Activated CD8-positive, alpha-beta memory T cell treated with anti-CD3 and anti-CD28 coated beads, Interleukin-2, amount 10 ng/mL, durations not matched to agents 7 days and 5 days (primary cell): ENCODE results near the gene MPDU1. TPM values are rescaled to one million over a fixed set of nuclear protein-coding genes. Genes with fewer than 3 reads are reported as not detected.
"Not testable (repeated sequence)": the region's sequence is repeated elsewhere in the genome, so short reads cannot be mapped to it uniquely, and the experiment has no call there.

Source experiments
- ATAC-seq: fragments of 150-1000 bp; cut with Tn5 transposase; one replicate; pipeline ENCODE4 v1.10.0; 2021; ENCODE audit warnings: moderate library complexity
- CTCF ChIA-PET: fragments of 350-600 bp; sonication (Branson Sonifier 250); formaldehyde crosslinking; loops from one replicate; lab custom pipeline; 2021; ENCODE audit warnings: antibody characterized with exemption; lab: Charles Lee
- DNase-seq: peaks from one replicate; pipeline ENCODE4 v3.0.0-alpha.2; 2020
- H3K27ac Mint-ChIP-seq: one replicate; pipeline ENCODE4 v1.8.0; 2021; ENCODE audit warnings: mild to moderate bottlenecking, mixed read lengths
- H3K27me3 Mint-ChIP-seq: one replicate; pipeline ENCODE4 v1.8.0; 2021; ENCODE audit warnings: mixed read lengths
- H3K36me3 Mint-ChIP-seq: one replicate; pipeline ENCODE4 v1.8.0; 2021; ENCODE audit warnings: mild to moderate bottlenecking, mixed read lengths
- H3K4me1 Mint-ChIP-seq: one replicate; pipeline ENCODE4 v1.8.0; 2021; ENCODE audit warnings: mixed read lengths
- H3K4me3 Mint-ChIP-seq: one replicate; pipeline ENCODE4 v1.8.0; 2021; ENCODE audit warnings: mild to moderate bottlenecking, moderate library complexity, mixed read lengths
- H3K9me3 Mint-ChIP-seq: one replicate; pipeline ENCODE4 v1.8.0; 2022; ENCODE audit warnings: low read depth, mixed read lengths
- total RNA-seq, 2 experiments: library from RNA; stranded (reverse); gene quantifications; one replicate each; pipeline ENCODE4 v1.2.3, GENCODE V29; 2021

Gene MPDU1
- total RNA-seq, 2 experiments from 2014 or later: 57.6 to 76.9 TPM

- Mint-ChIP-seq H3K4me3 (no peak overlapping the region), H3K27ac (peak overlapping the region; percentile 56), H3K27me3 (no peaks in the 10 kb centered on the region), H3K36me3 (peaks cover 41% of the 10 kb centered on the region), H3K4me1 (peaks cover 6% of the 10 kb centered on the region), H3K9me3 (no peaks in the 10 kb centered on the region)
- CTCF ChIA-PET: interaction anchor here (2.0 to 9.7 kb wide), 3 partner anchors 23 to 96 kb away, joined by 14 to 81 read pairs (median 20); partner anchors contain the start of genes FXR2, SENP3, TP53 and WRAP53
- no peak for ATAC-seq
- DNase-seq: no peak
Measured at GRCh38 chr17:7590743-7591142, 7.1 kb downstream of the MPDU1 start.

DNA sequence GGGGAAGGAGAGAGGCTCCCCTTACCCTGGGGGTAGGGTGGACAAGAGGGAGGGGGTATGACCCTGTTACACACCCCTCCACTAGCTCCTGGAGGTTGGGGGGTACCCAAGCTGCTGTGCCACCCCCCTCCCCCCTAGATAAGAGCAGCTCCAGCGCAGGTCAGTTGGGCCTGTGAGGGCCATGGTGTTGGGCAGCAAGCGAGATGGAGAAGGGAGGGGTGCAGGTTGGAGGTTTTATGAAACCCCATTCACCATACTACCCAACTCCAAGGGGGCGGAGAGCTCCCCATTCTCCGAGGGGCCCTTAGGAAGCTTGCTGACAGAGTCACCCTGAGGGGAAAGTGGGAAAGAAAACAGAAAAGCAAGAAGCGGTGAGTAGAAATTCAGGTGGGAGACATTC lies 7.9 kb downstream of the MPDU1 start:
- H3K27ac Mint-ChIP-seq: no peak overlapping the region
- CTCF ChIA-PET: interaction anchor here (1.1 kb wide), 1 partner anchor 31 kb away, joined by 3 read pairs; no protein-coding TSS in a partner anchor
- ATAC-seq (no peak), DNase-seq (no peak)
- peaks cover 45% of the 10 kb centered on the region for H3K36me3 Mint-ChIP-seq
- H3K9me3 Mint-ChIP-seq: no peaks in the 10 kb centered on the region
- no peak overlapping the region for H3K4me3 Mint-ChIP-seq
- H3K4me1 Mint-ChIP-seq: peaks cover under 1% of the 10 kb centered on the region
- no peaks in the 10 kb centered on the region for H3K27me3 Mint-ChIP-seq

GRCh38 chr17:7592422-7593021 lies 8.9 kb downstream of the MPDU1 start:
- H3K4me1 Mint-ChIP-seq: no peaks in the 10 kb centered on the region
- H3K27me3 Mint-ChIP-seq: no peaks in the 10 kb centered on the region
- H3K4me3 Mint-ChIP-seq: no peak overlapping the region
- peaks cover 43% of the 10 kb centered on the region for H3K36me3 Mint-ChIP-seq
- DNase-seq: no peak
- CTCF ChIA-PET: interaction anchor here (0.9 to 1.1 kb wide), 3 partner anchors 14 to 77 kb away, joined by 3 read pairs; no protein-coding TSS in a partner anchor
- ATAC-seq: no peak
- H3K27ac Mint-ChIP-seq: no peak overlapping the region
- H3K9me3 Mint-ChIP-seq: no peaks in the 10 kb centered on the region

GRCh38 chr17:7593296-7593695 lies 9.6 kb downstream of the MPDU1 start:
- Mint-ChIP-seq H3K27me3 (no peaks in the 10 kb centered on the region), H3K27ac (no peak overlapping the region), H3K9me3 (no peaks in the 10 kb centered on the region), H3K4me3 (no peak overlapping the region), H3K36me3 (peaks cover 41% of the 10 kb centered on the region), H3K4me1 (no peaks in the 10 kb centered on the region)
- ATAC-seq: no peak
- DNase-seq: no peak
- CTCF ChIA-PET: interaction anchor here (0.9 to 1.1 kb wide), 2 partner anchors 13 to 77 kb away, joined by 3 read pairs; no protein-coding TSS in a partner anchor

- H3K4me3 Mint-ChIP-seq, H3K4me1 Mint-ChIP-seq, H3K27me3 Mint-ChIP-seq, H3K9me3 Mint-ChIP-seq, DNase-seq, H3K27ac Mint-ChIP-seq, CTCF ChIA-PET, ATAC-seq: not testable (repeated sequence)
- H3K36me3 Mint-ChIP-seq: peaks cover 49% of the 10 kb centered on the region
Measured at GRCh38 chr17:7597561-7597960, 13.9 kb downstream of the MPDU1 start.

DNA sequence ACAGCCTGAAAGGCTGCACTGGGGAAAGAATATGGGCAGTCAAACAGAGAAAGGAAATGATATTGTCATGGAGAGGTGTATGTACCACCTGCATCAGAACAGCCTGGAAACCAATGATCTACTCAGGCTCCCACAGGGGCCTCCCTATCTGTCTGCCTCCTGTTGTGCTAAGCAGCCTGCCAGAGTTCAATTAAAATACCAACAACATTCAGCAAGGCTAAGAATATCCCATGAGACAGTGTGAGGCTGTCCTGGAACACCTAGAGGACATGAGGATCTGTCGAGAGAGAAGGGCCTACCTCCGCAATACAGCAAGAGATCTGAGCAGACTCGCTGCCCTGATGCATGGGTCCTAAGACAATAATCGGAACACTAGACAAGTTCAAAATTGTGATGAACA lies 22.6 kb downstream of the MPDU1 start:
- no peaks in the 10 kb centered on the region for H3K27me3 Mint-ChIP-seq
- CTCF ChIA-PET: interaction anchor here (1.1 kb wide), 1 partner anchor 13 kb away, joined by 3 read pairs; no protein-coding TSS in a partner anchor
- H3K9me3 Mint-ChIP-seq: no peaks in the 10 kb centered on the region
- ATAC-seq (no peak), DNase-seq (no peak)
- H3K36me3 Mint-ChIP-seq: peaks cover 29% of the 10 kb centered on the region
- no peak overlapping the region for H3K27ac Mint-ChIP-seq
- H3K4me1 Mint-ChIP-seq: peaks cover 13% of the 10 kb centered on the region
- H3K4me3 Mint-ChIP-seq: no peak overlapping the region

- CTCF ChIA-PET: interaction anchor here (1.2 to 3.3 kb wide), 2 partner anchors 9 to 21 kb away, joined by 3 to 14 read pairs; partner anchors contain the start of gene SOX15
- H3K9me3 Mint-ChIP-seq: no peaks in the 10 kb centered on the region
- H3K4me3 Mint-ChIP-seq: no peak overlapping the region
- H3K36me3 Mint-ChIP-seq: peaks cover 7% of the 10 kb centered on the region
- H3K4me1 Mint-ChIP-seq: peaks cover 37% of the 10 kb centered on the region
- ATAC-seq (no peak), DNase-seq (no peak)
- no peak overlapping the region for H3K27ac Mint-ChIP-seq
- no peaks in the 10 kb centered on the region for H3K27me3 Mint-ChIP-seq
Measured at GRCh38 chr17:7610641-7611040, 27.0 kb downstream of the MPDU1 start.

DNA sequence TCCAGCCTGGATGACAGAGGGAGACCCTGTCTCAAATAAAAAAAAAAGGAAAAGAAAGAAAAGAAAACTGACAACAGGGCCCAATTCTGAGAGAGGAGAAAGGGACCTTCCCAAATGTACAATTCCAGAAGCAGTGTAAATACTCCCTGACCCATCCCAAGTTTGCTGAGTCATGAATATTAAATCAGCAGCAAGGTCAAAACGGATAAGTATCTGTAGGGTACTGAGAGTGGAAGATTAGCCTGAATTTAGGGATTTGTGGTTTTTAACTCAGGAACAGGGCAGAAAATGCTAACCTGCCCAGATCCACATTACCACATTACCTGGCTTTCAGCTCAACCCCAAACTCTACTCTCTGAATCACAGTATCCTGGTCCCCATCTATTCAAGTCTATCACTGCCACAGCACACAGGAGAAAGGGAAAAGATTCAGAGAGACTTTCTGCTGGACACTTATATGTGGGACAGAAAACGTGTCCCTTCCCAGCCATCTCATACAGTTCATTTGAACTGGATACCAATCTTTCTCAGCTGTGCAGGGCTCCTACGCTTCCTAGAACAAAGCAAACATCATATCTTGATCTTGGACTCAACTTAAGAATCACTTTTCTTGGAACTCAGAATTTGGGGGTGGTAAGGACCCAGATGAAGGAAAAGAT lies 28.1 kb downstream of the MPDU1 start:
- no peak for ATAC-seq
- Mint-ChIP-seq H3K27me3 (no peaks in the 10 kb centered on the region), H3K4me1 (peaks cover 32% of the 10 kb centered on the region), H3K4me3 (no peak overlapping the region), H3K9me3 (no peaks in the 10 kb centered on the region), H3K27ac (no peak overlapping the region), H3K36me3 (peaks cover 5% of the 10 kb centered on the region)
- DNase-seq: no peak
- CTCF ChIA-PET: interaction anchor here (0.8 to 3.3 kb wide), 5 partner anchors 8 to 175 kb away, joined by 3 to 14 read pairs (median 5); partner anchors contain the start of gene SOX15

DNA sequence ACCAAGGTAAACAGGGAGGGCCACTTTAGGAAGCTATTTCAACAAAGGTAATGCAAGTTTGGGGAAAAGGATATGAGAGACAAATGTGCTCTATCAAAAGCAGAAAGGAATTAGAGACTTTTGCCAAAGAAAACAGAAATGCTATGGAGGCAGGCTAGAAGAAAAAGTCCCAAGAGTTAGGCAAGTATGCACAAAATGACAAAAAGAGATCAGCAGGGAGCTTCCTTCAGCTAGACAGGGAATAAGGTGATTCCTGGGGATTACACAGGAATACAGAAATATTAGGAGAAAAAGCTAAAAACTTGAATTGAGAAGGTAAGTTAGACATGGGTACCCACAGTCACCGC lies 28.6 kb downstream of the MPDU1 start:
- no peak for DNase-seq
- no peak for ATAC-seq
- H3K9me3 Mint-ChIP-seq: no peaks in the 10 kb centered on the region
- no peak overlapping the region for H3K4me3 Mint-ChIP-seq
- H3K36me3 Mint-ChIP-seq: peaks cover 5% of the 10 kb centered on the region
- CTCF ChIA-PET: interaction anchor here (0.8 to 6.0 kb wide), 4 partner anchors 23 to 175 kb away, joined by 3 to 58 read pairs (median 8); partner anchors contain the start of genes SOX15, TP53 and WRAP53
- H3K27me3 Mint-ChIP-seq: no peaks in the 10 kb centered on the region
- no peak overlapping the region for H3K27ac Mint-ChIP-seq
- H3K4me1 Mint-ChIP-seq: peaks cover 32% of the 10 kb centered on the region

DNA sequence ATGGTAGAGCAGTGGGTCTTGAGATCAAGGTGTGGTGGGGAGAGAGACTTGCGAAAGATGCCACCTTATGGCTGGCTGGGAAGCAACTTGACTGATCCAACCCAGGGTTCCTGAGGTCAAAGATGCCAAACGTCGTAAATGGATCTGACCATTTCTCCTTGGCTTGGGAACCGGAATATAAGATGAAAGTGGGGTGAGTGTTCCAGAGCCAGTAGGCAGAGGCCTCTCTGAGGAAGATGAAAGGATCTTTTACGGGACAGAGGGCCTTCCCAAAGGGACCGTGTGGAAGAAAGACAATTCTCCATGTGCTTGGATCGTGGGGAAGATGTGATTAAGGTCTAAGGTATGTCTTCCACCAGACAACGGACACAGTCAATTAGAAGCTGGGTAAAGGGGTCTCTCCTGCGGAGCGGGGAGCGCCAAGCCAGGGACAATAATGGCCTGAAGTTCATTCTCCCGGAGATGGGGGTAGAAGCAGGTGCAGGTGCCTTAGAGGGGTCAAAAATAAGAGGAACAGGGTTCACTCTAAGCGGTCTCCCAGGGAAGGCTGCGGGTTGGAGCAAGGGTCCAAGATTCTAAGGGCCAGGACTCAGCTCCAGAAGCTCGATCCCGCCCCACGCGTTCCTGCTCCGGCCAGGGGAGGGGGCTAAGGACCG lies 30.2 kb downstream of the MPDU1 start:
- DNase-seq (peak; percentile 46), ATAC-seq (no peak)
- Mint-ChIP-seq H3K4me1 (peaks cover 32% of the 10 kb centered on the region), H3K36me3 (peaks cover 5% of the 10 kb centered on the region), H3K27ac (peak overlapping the region; percentile 70), H3K27me3 (no peaks in the 10 kb centered on the region), H3K9me3 (no peaks in the 10 kb centered on the region), H3K4me3 (peak overlapping the region; percentile 76)
- CTCF ChIA-PET: interaction anchor here (1.0 to 6.0 kb wide), 9 partner anchors 13 to 395 kb away, joined by 3 to 58 read pairs (median 7); partner anchors contain the start of genes ACADVL, ACAP1, DLG4 and MPDU1

DNA sequence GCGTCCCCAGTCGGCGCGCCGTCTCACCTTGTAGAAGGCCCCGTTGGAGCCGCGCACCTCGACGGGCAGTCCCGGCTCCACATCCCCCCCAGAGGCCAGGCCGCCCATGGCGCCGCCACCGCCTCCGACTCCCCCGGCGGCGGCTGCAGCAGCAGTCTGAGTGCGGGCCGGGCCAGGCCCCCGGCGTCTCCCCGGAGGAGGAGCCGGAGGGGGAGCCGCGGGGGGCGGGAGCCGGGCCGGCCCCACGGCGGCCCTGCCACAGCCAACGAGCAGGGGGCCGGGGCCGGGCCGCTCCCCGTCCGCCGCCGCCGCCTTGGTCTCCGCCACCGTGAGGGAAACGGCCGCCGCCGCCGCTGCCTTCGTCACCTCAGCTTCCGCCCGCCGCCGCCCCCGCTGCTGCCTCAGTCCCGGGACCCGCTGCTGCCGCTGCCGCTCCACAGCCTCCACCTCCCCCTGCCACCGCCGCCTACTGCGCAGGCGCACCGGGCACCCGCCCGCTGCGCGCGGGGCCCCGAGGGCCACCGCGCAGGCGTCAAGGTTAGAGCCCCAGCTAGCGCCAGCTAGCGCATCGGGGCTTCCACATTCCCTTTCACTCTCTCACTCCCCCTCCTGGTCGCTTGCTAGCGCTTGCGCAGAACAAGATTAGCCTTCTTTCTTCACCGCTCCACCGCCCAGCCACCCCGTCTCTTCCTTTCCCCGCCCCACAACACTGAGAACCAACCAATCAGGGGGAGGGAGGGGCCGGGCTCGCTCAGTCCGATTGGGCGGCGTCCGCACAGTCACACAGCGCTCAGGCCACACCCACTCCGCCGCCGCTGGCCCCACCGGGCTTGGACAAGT lies 31.0 kb downstream of the MPDU1 start, which contains the start of gene FXR2:
Gene FXR2, minus strand, starts transcription at position 473 of the 840 bp plus-strand sequence. Its CDS starts 365 bp downstream, at position 108.
- ATAC-seq (peak; percentile 95), DNase-seq (peak; percentile 100)
- Mint-ChIP-seq H3K36me3 (peaks cover 5% of the 10 kb centered on the region), H3K9me3 (no peaks in the 10 kb centered on the region), H3K27me3 (no peaks in the 10 kb centered on the region), H3K4me3 (peak within 1 kb of the TSS; percentile 77), H3K27ac (peak within 1 kb of the TSS; percentile 87), H3K4me1 (peaks cover 30% of the 10 kb centered on the region)
- CTCF ChIA-PET: interaction anchor here (0.8 to 6.0 kb wide), 23 partner anchors 10 to 579 kb away, joined by 3 to 58 read pairs (median 4); partner anchors contain the start of genes ACADVL, ACAP1, CD68 and DLG4

DNA sequence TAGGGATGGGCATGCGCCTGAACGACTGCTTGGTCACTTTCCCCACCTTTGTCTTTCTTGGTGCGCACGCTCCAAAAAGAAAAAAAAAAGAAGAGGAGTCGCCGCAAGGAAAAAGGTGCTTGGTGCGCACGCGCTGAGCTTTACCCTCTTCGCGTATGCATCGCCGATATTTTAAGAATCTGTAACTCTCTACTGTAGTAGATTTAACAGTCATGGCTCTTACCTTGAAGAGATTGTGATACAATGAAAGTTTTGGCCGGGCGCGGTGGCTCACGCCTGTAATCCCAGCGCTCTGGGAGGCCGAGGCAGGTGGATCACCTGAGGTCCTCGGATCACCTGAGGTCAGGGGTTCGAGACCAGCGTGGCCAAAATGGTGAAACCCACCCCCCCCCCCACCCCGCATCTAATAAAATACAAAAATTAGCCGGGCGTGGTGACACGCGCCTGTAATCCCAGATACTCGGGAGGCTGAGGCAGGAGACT lies 31.7 kb downstream of the MPDU1 start:
- no peaks in the 10 kb centered on the region for H3K9me3 Mint-ChIP-seq
- peak overlapping the region; percentile 77 for H3K4me3 Mint-ChIP-seq
- no peaks in the 10 kb centered on the region for H3K27me3 Mint-ChIP-seq
- H3K27ac Mint-ChIP-seq: peak overlapping the region; percentile 87
- peaks cover 5% of the 10 kb centered on the region for H3K36me3 Mint-ChIP-seq
- DNase-seq: no peak
- CTCF ChIA-PET: interaction anchor here (0.6 to 6.0 kb wide), 23 partner anchors 10 to 580 kb away, joined by 3 to 58 read pairs (median 4); partner anchors contain the start of genes ACADVL, ACAP1, CD68 and DLG4
- H3K4me1 Mint-ChIP-seq: peaks cover 30% of the 10 kb centered on the region
- no peak for ATAC-seq
